HepG2 (cell line): ENCODE results near the gene CD151. TPM values are rescaled to one million over a fixed set of nuclear protein-coding genes. Genes with fewer than 3 reads are reported as not detected.

Experiments used
- CBX1 ChIP-seq: IDR thresholded peaks from one replicate; pipeline ENCODE4 v1.6.1; 2016; ENCODE audit warnings: antibody characterized with exemption, low read depth
- FOXK2 ChIP-seq: fragments of 450-650 bp; IDR thresholded peaks from 2 replicates; pipeline ENCODE4 v1.6.1; 2016
- KLF11 ChIP-seq: IDR thresholded peaks from 2 replicates; pipeline ENCODE4 v1.6.1; 2016; ENCODE audit warnings: missing compliant biosample characterization
- KLF13 ChIP-seq: sonication (generic); formaldehyde crosslinking; IDR thresholded peaks from 2 replicates; pipeline ENCODE4 v1.4.0; 2020; ENCODE audit warnings: mild to moderate bottlenecking, missing genetic modification reagents
- NCOA1 ChIP-seq: sonication (generic); formaldehyde crosslinking; IDR thresholded peaks from 2 replicates; pipeline ENCODE4 v1.9.0; 2021; ENCODE audit warnings: missing genetic modification reagents
- NR3C1 ChIP-seq: sonication (generic); formaldehyde crosslinking; IDR thresholded peaks from 2 replicates; pipeline ENCODE4 v1.4.0; 2020; ENCODE audit warnings: missing genetic modification reagents
- SIN3B ChIP-seq: fragments of 150-350 bp; IDR thresholded peaks from 2 replicates; pipeline ENCODE4 v1.6.1; 2014; ENCODE audit warnings: low read length
- SMAD3 ChIP-seq: sonication (generic); formaldehyde crosslinking; IDR thresholded peaks from 2 replicates; pipeline ENCODE4 v1.4.0; 2020; ENCODE audit warnings: missing genetic modification reagents
- SP5 ChIP-seq: IDR thresholded peaks from 2 replicates; pipeline ENCODE4 v1.6.1; 2016; ENCODE audit warnings: low read depth, borderline replicate concordance
- SRSF9 ChIP-seq: fragments of 200-400 bp; formaldehyde crosslinking; IDR thresholded peaks from 2 replicates; pipeline ENCODE4 v1.6.1; 2018; ENCODE audit warnings: borderline replicate concordance, mild to moderate bottlenecking, low read depth, low read length; ENCODE audit not compliant: insufficient read depth, poor library complexity, severe bottlenecking
- ZFP90 ChIP-seq: sonication (generic); formaldehyde crosslinking; IDR thresholded peaks from 2 replicates; pipeline ENCODE4 v1.8.0; 2022; ENCODE audit warnings: missing genetic modification reagents, mild to moderate bottlenecking, inconsistent platforms, borderline replicate concordance
- ZNF460 ChIP-seq: sonication (generic); formaldehyde crosslinking; IDR thresholded peaks from 2 replicates; pipeline ENCODE4 v1.5.1; 2020; ENCODE audit warnings: missing genetic modification reagents, mild to moderate bottlenecking, borderline replicate concordance
- ZNF546 ChIP-seq: sonication (generic); formaldehyde crosslinking; conservative IDR thresholded peaks from 2 replicates; pipeline ENCODE4 v1.8.1; 2023; ENCODE audit warnings: mild to moderate bottlenecking, missing genetic modification reagents
- ZNF720 ChIP-seq: sonication (generic); formaldehyde crosslinking; IDR thresholded peaks from 2 replicates; pipeline ENCODE4 v1.4.0; 2020; ENCODE audit warnings: missing genetic modification reagents
- ZNF749 ChIP-seq: sonication (generic); formaldehyde crosslinking; IDR thresholded peaks from 2 replicates; pipeline ENCODE4 v1.8.0; 2022; ENCODE audit warnings: mild to moderate bottlenecking, missing genetic modification reagents, moderate library complexity, borderline replicate concordance
- ZNF891 ChIP-seq: sonication (generic); formaldehyde crosslinking; IDR thresholded peaks from 2 replicates; pipeline ENCODE4 v1.5.0; 2020; ENCODE audit warnings: mild to moderate bottlenecking, missing genetic modification reagents
- polyA plus RNA-seq, 8 experiments: library from polyadenylated mRNA; depleted of rRNA in 3 of 8; stranded (reverse) in 7 of 8; unstranded in 1 of 8; fragments of >200 nt; fragmentation: Illumina TruSeq in 4 of 8; extraction: Trizol in 4 of 8; gene quantifications; 2 replicates each; pipeline versions ENCODE4 v1.2.1 to v1.2.3, GENCODE V29; 2011 to 2016; ENCODE audit warnings: low read depth in 4 of 8, missing spikeins in 1 of 8, mixed read lengths in 1 of 8; ENCODE audit not compliant: insufficient read depth in 1 of 8
- total RNA-seq, 5 experiments: library from RNA; depleted of rRNA; stranded (reverse); fragments of >200 nt; fragmentation: Illumina TruSeq; extraction: Trizol; gene quantifications; 2 replicates each; pipeline ENCODE4 v1.2.3, GENCODE V29; 2016; ENCODE audit warnings: low read depth in 1 of 5
- TF ChIP-seq, protein P1 (sequence below): fragments of 450-650 bp; IDR thresholded peaks from 2 replicates; pipeline ENCODE4 v1.6.1; 2017
- TF ChIP-seq, protein P2 (sequence below): sonication (generic); formaldehyde crosslinking; IDR thresholded peaks from 2 replicates; pipeline ENCODE4 v1.5.0; 2020; ENCODE audit warnings: missing genetic modification reagents, mild to moderate bottlenecking, borderline replicate concordance
- TF ChIP-seq, protein P3 (sequence below): IDR thresholded peaks from 2 replicates; pipeline ENCODE4 v1.6.1; 2016; ENCODE audit warnings: low read depth, missing genetic modification reagents, missing compliant biosample characterization
- TF ChIP-seq, protein P4 (sequence below): sonication (generic); formaldehyde crosslinking; IDR thresholded peaks from 2 replicates; pipeline ENCODE4; 2020; ENCODE audit warnings: missing genetic modification reagents, mild to moderate bottlenecking, borderline replicate concordance

CD151 gene
- total and polyA plus RNA-seq, 2 of the 13 experiments (the other 11 are each of a cell fraction or from before 2014, with no cell fraction given), result 125 to 197 TPM

DNA sequence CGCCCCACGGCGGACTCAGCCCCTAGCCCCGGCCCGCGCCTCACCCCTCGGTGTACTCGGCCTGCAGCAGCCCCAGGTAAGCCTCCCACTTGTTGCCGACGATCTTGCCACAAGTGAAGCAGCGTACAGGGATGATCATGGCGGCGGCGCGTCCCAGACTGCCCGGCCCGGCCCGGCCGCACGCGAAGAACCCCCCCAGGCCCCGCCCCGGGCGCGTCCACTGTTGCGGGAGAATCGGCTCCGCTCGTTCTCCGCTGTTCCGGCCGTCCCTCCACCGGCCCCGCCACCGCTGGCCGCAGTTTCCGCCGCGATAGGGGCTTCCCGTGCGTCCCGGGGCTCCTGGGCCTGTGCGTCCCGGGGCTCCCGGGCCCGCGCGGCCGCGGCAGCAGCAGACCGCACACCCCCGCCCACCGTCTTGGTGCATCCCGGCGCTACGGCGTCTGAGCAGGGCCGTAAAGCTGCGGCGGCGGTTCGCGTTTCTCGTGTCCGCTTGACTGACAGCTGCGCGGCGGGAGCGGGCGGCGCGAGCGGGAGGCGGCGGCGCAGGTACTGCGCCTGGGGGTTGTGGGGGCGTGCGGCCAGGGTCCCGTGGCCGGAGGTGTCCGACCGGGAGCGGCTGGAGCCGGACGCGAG lies 9.7 kb downstream of the CD151 start, which contains the start of the genes POLR2L and TSPAN4 (continued):
- TF ChIP-seq SMAD3 (CRISPR knock-in tag) (no peak), ZNF460 (no peak), SIN3B (no peak), ZNF891 (CRISPR knock-in tag) (no peak; the same call in 1 of the 2 replicates), KLF13 (no peak), NR3C1 (CRISPR knock-in tag) (no peak), KLF11 (no peak), ZNF720 (CRISPR knock-in tag) (no peak), NCOA1 (CRISPR knock-in tag) (no peak), ZNF546 (CRISPR knock-in tag) (peak; percentile 70; the same call in 1 of the 2 replicates), ZNF749 (CRISPR knock-in tag) (no peak), SRSF9 (no peak), SP5 (CRISPR knock-in tag) (0 out of 2 replicates have a peak, but pooled peaks have one; percentile 24), CBX1 (no peak), ZFP90 (CRISPR knock-in tag) (no peak; the same call in 1 of the 2 replicates), FOXK2 (peak; percentile 95)
- TF ChIP-seq, protein P1, sequence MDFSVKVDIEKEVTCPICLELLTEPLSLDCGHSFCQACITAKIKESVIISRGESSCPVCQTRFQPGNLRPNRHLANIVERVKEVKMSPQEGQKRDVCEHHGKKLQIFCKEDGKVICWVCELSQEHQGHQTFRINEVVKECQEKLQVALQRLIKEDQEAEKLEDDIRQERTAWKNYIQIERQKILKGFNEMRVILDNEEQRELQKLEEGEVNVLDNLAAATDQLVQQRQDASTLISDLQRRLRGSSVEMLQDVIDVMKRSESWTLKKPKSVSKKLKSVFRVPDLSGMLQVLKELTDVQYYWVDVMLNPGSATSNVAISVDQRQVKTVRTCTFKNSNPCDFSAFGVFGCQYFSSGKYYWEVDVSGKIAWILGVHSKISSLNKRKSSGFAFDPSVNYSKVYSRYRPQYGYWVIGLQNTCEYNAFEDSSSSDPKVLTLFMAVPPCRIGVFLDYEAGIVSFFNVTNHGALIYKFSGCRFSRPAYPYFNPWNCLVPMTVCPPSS, result no peak
- TF ChIP-seq, protein P2, sequence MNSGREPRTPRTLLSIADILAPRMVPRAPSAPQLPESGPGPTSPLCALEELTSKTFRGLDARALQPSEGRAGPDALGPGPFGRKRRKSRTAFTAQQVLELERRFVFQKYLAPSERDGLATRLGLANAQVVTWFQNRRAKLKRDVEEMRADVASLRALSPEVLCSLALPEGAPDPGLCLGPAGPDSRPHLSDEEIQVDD (CRISPR knock-in tag), result peak; percentile 67; the same call in 1 of the 2 replicates
- TF ChIP-seq, protein P3, sequence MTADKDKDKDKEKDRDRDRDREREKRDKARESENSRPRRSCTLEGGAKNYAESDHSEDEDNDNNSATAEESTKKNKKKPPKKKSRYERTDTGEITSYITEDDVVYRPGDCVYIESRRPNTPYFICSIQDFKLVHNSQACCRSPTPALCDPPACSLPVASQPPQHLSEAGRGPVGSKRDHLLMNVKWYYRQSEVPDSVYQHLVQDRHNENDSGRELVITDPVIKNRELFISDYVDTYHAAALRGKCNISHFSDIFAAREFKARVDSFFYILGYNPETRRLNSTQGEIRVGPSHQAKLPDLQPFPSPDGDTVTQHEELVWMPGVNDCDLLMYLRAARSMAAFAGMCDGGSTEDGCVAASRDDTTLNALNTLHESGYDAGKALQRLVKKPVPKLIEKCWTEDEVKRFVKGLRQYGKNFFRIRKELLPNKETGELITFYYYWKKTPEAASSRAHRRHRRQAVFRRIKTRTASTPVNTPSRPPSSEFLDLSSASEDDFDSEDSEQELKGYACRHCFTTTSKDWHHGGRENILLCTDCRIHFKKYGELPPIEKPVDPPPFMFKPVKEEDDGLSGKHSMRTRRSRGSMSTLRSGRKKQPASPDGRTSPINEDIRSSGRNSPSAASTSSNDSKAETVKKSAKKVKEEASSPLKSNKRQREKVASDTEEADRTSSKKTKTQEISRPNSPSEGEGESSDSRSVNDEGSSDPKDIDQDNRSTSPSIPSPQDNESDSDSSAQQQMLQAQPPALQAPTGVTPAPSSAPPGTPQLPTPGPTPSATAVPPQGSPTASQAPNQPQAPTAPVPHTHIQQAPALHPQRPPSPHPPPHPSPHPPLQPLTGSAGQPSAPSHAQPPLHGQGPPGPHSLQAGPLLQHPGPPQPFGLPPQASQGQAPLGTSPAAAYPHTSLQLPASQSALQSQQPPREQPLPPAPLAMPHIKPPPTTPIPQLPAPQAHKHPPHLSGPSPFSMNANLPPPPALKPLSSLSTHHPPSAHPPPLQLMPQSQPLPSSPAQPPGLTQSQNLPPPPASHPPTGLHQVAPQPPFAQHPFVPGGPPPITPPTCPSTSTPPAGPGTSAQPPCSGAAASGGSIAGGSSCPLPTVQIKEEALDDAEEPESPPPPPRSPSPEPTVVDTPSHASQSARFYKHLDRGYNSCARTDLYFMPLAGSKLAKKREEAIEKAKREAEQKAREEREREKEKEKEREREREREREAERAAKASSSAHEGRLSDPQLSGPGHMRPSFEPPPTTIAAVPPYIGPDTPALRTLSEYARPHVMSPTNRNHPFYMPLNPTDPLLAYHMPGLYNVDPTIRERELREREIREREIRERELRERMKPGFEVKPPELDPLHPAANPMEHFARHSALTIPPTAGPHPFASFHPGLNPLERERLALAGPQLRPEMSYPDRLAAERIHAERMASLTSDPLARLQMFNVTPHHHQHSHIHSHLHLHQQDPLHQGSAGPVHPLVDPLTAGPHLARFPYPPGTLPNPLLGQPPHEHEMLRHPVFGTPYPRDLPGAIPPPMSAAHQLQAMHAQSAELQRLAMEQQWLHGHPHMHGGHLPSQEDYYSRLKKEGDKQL (CRISPR knock-in tag), result 0 out of 2 replicates have a peak, but pooled peaks have one; percentile 10
- TF ChIP-seq, protein P4, sequence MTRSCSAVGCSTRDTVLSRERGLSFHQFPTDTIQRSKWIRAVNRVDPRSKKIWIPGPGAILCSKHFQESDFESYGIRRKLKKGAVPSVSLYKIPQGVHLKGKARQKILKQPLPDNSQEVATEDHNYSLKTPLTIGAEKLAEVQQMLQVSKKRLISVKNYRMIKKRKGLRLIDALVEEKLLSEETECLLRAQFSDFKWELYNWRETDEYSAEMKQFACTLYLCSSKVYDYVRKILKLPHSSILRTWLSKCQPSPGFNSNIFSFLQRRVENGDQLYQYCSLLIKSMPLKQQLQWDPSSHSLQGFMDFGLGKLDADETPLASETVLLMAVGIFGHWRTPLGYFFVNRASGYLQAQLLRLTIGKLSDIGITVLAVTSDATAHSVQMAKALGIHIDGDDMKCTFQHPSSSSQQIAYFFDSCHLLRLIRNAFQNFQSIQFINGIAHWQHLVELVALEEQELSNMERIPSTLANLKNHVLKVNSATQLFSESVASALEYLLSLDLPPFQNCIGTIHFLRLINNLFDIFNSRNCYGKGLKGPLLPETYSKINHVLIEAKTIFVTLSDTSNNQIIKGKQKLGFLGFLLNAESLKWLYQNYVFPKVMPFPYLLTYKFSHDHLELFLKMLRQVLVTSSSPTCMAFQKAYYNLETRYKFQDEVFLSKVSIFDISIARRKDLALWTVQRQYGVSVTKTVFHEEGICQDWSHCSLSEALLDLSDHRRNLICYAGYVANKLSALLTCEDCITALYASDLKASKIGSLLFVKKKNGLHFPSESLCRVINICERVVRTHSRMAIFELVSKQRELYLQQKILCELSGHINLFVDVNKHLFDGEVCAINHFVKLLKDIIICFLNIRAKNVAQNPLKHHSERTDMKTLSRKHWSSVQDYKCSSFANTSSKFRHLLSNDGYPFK (CRISPR knock-in tag), result no peak
